Heart left ventricle (tissue), 13 donors: Measurements from ENCODE around the gene TMSB10.

Source experiments
- CTCF ChIP-seq, 12 donors: fragments of 200-600 bp; sonication (generic) in 4 of 12; IDR thresholded peaks; one replicate each; pipeline versions ENCODE4 v1.5.0 to v1.8.0; 2018 to 2022; ENCODE audit warnings: antibody characterized with exemption in 12 of 12, mild to moderate bottlenecking in 5 of 12
- POLR2A ChIP-seq, 2 donors: fragments of 450-650 bp; IDR thresholded peaks; one replicate each; pipeline ENCODE4 v1.6.1; 2017; ENCODE audit warnings: antibody characterized with exemption in 2 of 2, mild to moderate bottlenecking in 2 of 2, moderate library complexity in 2 of 2
- donor health status: ischemic (EF 13 %, LVEDD 7.1; RV severe dilation, severe dysfunction).
- donor health status: DM: no; HTN: yes; CAD: no.
- donor health status: DM: no; HTN: no; CAD: no.
- donor health status: ischemic (EF 25% LVEDD 6.9; RV normal size, moderate dysfunction).
- donor health status: ischemic (EF 25% LVEDD 5.7; RV mildly dilated, moderate dysfunction).
- donor health status: ischemic (EF 35%, LVEDD 5.7; RV mildly dilated, moderate dysfunction).
- donor health status: nonischemic (EF 11% LVEDD 7.7; RV severe dilation, severe dysfunction).
- donor health status: DM: yes; HTN: yes; CAD: no.
- donor health status: PGD.
- donor health status: ischemic (EF 29% LVEDD 5.4; RV normal size, mild dysfunction).
- donor health status: nonischemic (EF 23%, LVEDD 6.1; RV moderate dilation, normal function).

GRCh38 chr2:84889332-84889731 lies 16.1 kb upstream of the TMSB10 start:
- TF ChIP-seq CTCF (IDR thresholded peaks at IDR 0.05) (no peak), POLR2A (IDR thresholded peaks at IDR 0.05) (no peak)
